Erythroblast (primary cell): ENCODE measurements around the gene ZNF649.
"Not testable (repeated sequence)": the region's sequence is repeated elsewhere in the genome, so short reads cannot be mapped to it uniquely, and the experiment has no call there.

Source experiments
- DNase-seq, 2 experiments: peaks; one replicate each; lab custom pipeline; 2025; lab: John Stamatoyannopoulos, UW
- GATA1 ChIP-seq: IDR thresholded peaks from 2 replicates; pipeline ENCODE4 v1.6.1; 2011; ENCODE audit warnings: low read depth, mild to moderate bottlenecking, control low read depth, low read length, moderate library complexity
- POLR2A ChIP-seq: IDR thresholded peaks from 2 replicates; pipeline ENCODE4 v1.6.1; 2011; ENCODE audit warnings: mild to moderate bottlenecking, low read length

ZNF649 gene

GRCh38 chr19:51904331-51905165 is at the start of gene ZNF649:
TSS of gene ZNF649 (minus strand) at chr19:51905017. CDS start at chr19:51900107, 4,910 bp downstream.
- peak; percentile 88 for DNase-seq
- TF ChIP-seq POLR2A (peak; percentile 68), GATA1 (no peak)

- DNase-seq, result no peak
- TF ChIP-seq GATA1 (no peak), POLR2A (no peak)
These were observed 44.2 kb upstream of the ZNF649 start for GRCh38 chr19:51948975-51949374.

GRCh38 chr19:51946602-51947001 is 41.8 kb upstream of the ZNF649 start:
- no peak for DNase-seq
- TF ChIP-seq POLR2A, result no peak
- no peak for TF ChIP-seq GATA1

- no peak for DNase-seq
- no peak for TF ChIP-seq POLR2A
- TF ChIP-seq GATA1, result no peak
These were observed 40.2 kb upstream of the ZNF649 start for GRCh38 chr19:51944798-51945552.

- DNase-seq, result no peak
- no peak for TF ChIP-seq GATA1
- TF ChIP-seq POLR2A, result no peak
These were observed 34.1 kb upstream of the ZNF649 start for GRCh38 chr19:51938936-51939335.

- no peak for TF ChIP-seq GATA1
- TF ChIP-seq POLR2A, result no peak
These were observed 27.1 kb upstream of the ZNF649 start for GRCh38 chr19:51931921-51932320.

GRCh38 chr19:51927859-51928258 is 23.0 kb upstream of the ZNF649 start:
- TF ChIP-seq GATA1, result no peak
- TF ChIP-seq POLR2A, result no peak
- no peak for DNase-seq

More at GRCh38 chr19:51931921-51932320, 27.1 kb upstream of the ZNF649 start:
- DNase-seq, result no peak

- DNase-seq, result peak; percentile 90 to 92
- no peak for TF ChIP-seq POLR2A
- no peak for TF ChIP-seq GATA1
These were observed 22.2 kb upstream of the ZNF649 start, which contains the start of gene ZNF613 for GRCh38 chr19:51926784-51927741. TSS of gene ZNF613 (plus strand) at chr19:51927472. CDS start at chr19:51936221, 8,749 bp downstream.

- no peak for DNase-seq
- TF ChIP-seq GATA1, result no peak
- TF ChIP-seq POLR2A, result no peak
These were observed 21.6 kb upstream of the ZNF649 start for GRCh38 chr19:51926426-51926783.

- TF ChIP-seq POLR2A (no peak), GATA1 (no peak)
- peak in 1 of 2 experiments; percentile 41 for DNase-seq
These were observed 17.1 kb upstream of the ZNF649 start for GRCh38 chr19:51921949-51922348.

GRCh38 chr19:51919606-51920005 is 14.8 kb upstream of the ZNF649 start:
- no peak for DNase-seq
- TF ChIP-seq GATA1 (no peak), POLR2A (no peak)

- DNase-seq, result no peak
- TF ChIP-seq POLR2A (no peak), GATA1 (no peak)
These were observed 11.3 kb upstream of the ZNF649 start for GRCh38 chr19:51916167-51916566.

- DNase-seq, result no peak
- no peak for TF ChIP-seq POLR2A
- no peak for TF ChIP-seq GATA1
These were observed 10.6 kb upstream of the ZNF649 start for GRCh38 chr19:51915324-51915867.

- not testable (repeated sequence) for DNase-seq
These were observed 3.2 kb upstream of the ZNF649 start for GRCh38 chr19:51907981-51908380.

- not testable (repeated sequence) for DNase-seq
These were observed 1.3 kb upstream of the ZNF649 start for GRCh38 chr19:51906108-51906507.

GRCh38 chr19:51905639-51906038 is 822 bp upstream of the ZNF649 start:
- not testable (repeated sequence) for DNase-seq
